Occipital lobe (tissue), 2 donors: ENCODE data around the gene ITSN2. TPM values are rescaled to one million over a fixed set of nuclear protein-coding genes. Genes with fewer than 3 reads are reported as not detected.
"Not testable (repeated sequence)": the region's sequence is repeated elsewhere in the genome, so short reads cannot be mapped to it uniquely, and the experiment has no call there.

Experiments
- DNase-seq: peaks from one replicate; lab custom pipeline; 2025; lab: John Stamatoyannopoulos, UW
- total RNA-seq: library from RNA; depleted of rRNA; stranded (reverse); fragments of >200 nt; gene quantifications from one replicate; pipeline ENCODE4 v1.2.3, GENCODE V29; 2014

Gene ITSN2
- 29.8 TPM for total RNA-seq

- DNase-seq, result peak; percentile 59
These were observed at the start of gene ITSN2 for GRCh38 chr2:24360050-24360962. Gene ITSN2, minus strand, starts transcription at chr2:24360536. Its CDS starts 32,454 bp downstream, at chr2:24328082.

- no peak for DNase-seq
These were observed 48.8 kb upstream of the ITSN2 start for GRCh38 chr2:24409171-24409570.

GRCh38 chr2:24408704-24409103, 48.4 kb upstream of the ITSN2 start:
- not testable (repeated sequence) for DNase-seq

GRCh38 chr2:24404491-24404921, 44.2 kb upstream of the ITSN2 start:
- DNase-seq, result no peak

GRCh38 chr2:24403832-24404212, 43.5 kb upstream of the ITSN2 start:
- DNase-seq, result no peak

GRCh38 chr2:24403168-24403831, 43.0 kb upstream of the ITSN2 start:
- DNase-seq, result no peak

- DNase-seq, result no peak
These were observed 42.1 kb upstream of the ITSN2 start for GRCh38 chr2:24402242-24403097.

- no peak for DNase-seq
These were observed 40.0 kb upstream of the ITSN2 start for GRCh38 chr2:24400207-24400907.

GRCh38 chr2:24399434-24400206, 39.3 kb upstream of the ITSN2 start:
- DNase-seq, result no peak

GRCh38 chr2:24394998-24395397, 34.7 kb upstream of the ITSN2 start:
- DNase-seq, result no peak

- DNase-seq, result no peak
These were observed 32.3 kb upstream of the ITSN2 start for GRCh38 chr2:24392542-24393059.

GRCh38 chr2:24385366-24385765, 25.0 kb upstream of the ITSN2 start:
- no peak for DNase-seq

GRCh38 chr2:24382363-24383073, 22.2 kb upstream of the ITSN2 start:
- DNase-seq, result no peak

GRCh38 chr2:24380820-24381219, 20.5 kb upstream of the ITSN2 start:
- DNase-seq, result no peak

- DNase-seq, result no peak
These were observed 15.2 kb upstream of the ITSN2 start for GRCh38 chr2:24375349-24376087.

GRCh38 chr2:24374301-24374700, 14.0 kb upstream of the ITSN2 start:
- no peak for DNase-seq

- DNase-seq, result no peak
These were observed 11.7 kb upstream of the ITSN2 start for GRCh38 chr2:24372033-24372432.

- DNase-seq, result no peak
These were observed 5.5 kb upstream of the ITSN2 start for GRCh38 chr2:24365826-24366225.

- DNase-seq, result no peak
These were observed 4.7 kb upstream of the ITSN2 start for GRCh38 chr2:24365051-24365450.
